GM19240 (cell line): Measurements from ENCODE around the gene LINGO3.
"Not testable (repeated sequence)": the region's sequence is repeated elsewhere in the genome, so short reads cannot be mapped to it uniquely, and the experiment has no call there.

Experiments
- DNase-seq: peaks from one replicate; pipeline ENCODE4 v3.0.0; 2011; ENCODE audit warnings: low spot score; ENCODE audit not compliant: insufficient read length

LINGO3 gene

GRCh38 chr19:2283835-2284507, 24.0 kb downstream of the LINGO3 start:
- DNase-seq = no peak

- DNase-seq = no peak
Observed at GRCh38 chr19:2282862-2283237, 25.1 kb downstream of the LINGO3 start.

GRCh38 chr19:2282062-2282861, 25.7 kb downstream of the LINGO3 start, which contains the start of gene PEAK3:
Gene PEAK3, minus strand, starts transcription at chr19:2282175. Its CDS starts 1,244 bp downstream, at chr19:2280931.
- DNase-seq = no peak

- DNase-seq = not testable (repeated sequence)
Observed at GRCh38 chr19:2281265-2282061, 26.5 kb downstream of the LINGO3 start.

GRCh38 chr19:2280633-2281264, 27.2 kb downstream of the LINGO3 start:
- DNase-seq = no peak

GRCh38 chr19:2278459-2279158, 29.3 kb downstream of the LINGO3 start:
- DNase-seq = no peak

GRCh38 chr19:2277138-2277537, 30.8 kb downstream of the LINGO3 start:
- no peak for DNase-seq

GRCh38 chr19:2276429-2276986, 31.4 kb downstream of the LINGO3 start:
- DNase-seq = no peak

- no peak for DNase-seq
Observed at GRCh38 chr19:2275588-2276428, 32.1 kb downstream of the LINGO3 start.

GRCh38 chr19:2274931-2275535, 32.9 kb downstream of the LINGO3 start:
- no peak for DNase-seq

- no peak for DNase-seq
Observed at GRCh38 chr19:2274185-2274711, 33.7 kb downstream of the LINGO3 start.

- peak; percentile 99 for DNase-seq
Observed at GRCh38 chr19:2273356-2274184, 34.4 kb downstream of the LINGO3 start.

GRCh38 chr19:2271234-2272103, 36.5 kb downstream of the LINGO3 start:
- DNase-seq = no peak

- DNase-seq = no peak
Observed at GRCh38 chr19:2270423-2271233, 37.3 kb downstream of the LINGO3 start.

- no peak for DNase-seq
Observed at GRCh38 chr19:2270157-2270422, 37.9 kb downstream of the LINGO3 start.
